Loucy (cell line): ENCODE results near the gene RACK1.

ENCODE experiments used
- H2AFZ ChIP-seq: fragments of 200-600 bp; sonication (generic); 2 replicates; pipeline ENCODE4 v1.6.0; 2016; ENCODE audit warnings: antibody characterized with exemption, mild to moderate bottlenecking, low read length, moderate library complexity
- H3F3A ChIP-seq: fragments of 200-600 bp; 2 replicates; pipeline ENCODE4 v1.6.0; 2016; ENCODE audit warnings: antibody characterized with exemption, low read depth, mild to moderate bottlenecking
- H3K27me3 ChIP-seq: fragments of 200-600 bp; sonication (generic); 2 replicates; pipeline ENCODE4 v1.6.1; 2014; ENCODE audit warnings: low read length, mild to moderate bottlenecking; ENCODE audit not compliant: insufficient read depth, poor library complexity, severe bottlenecking
- H3K36me3 ChIP-seq: fragments of 200-600 bp; sonication (generic); 2 replicates; pipeline ENCODE4 v1.6.1; 2016; ENCODE audit warnings: low read length; ENCODE audit not compliant: insufficient read depth
- H3K4me1 ChIP-seq: fragments of 200-600 bp; sonication (generic); 2 replicates; pipeline ENCODE4 v1.5.1; 2014; ENCODE audit warnings: low read length, mild to moderate bottlenecking; ENCODE audit not compliant: insufficient read depth, poor library complexity, severe bottlenecking
- H3K4me2 ChIP-seq: fragments of 200-600 bp; sonication (generic); 2 replicates; pipeline ENCODE4 v1.6.0; 2014; ENCODE audit warnings: antibody characterized with exemption, low read length, low read depth, mild to moderate bottlenecking; ENCODE audit not compliant: poor library complexity, severe bottlenecking
- H3K4me3 ChIP-seq: fragments of 200-600 bp; sonication (generic); 2 replicates; pipeline ENCODE4 v1.5.1; 2014; ENCODE audit warnings: low read length, mild to moderate bottlenecking, mixed read lengths; ENCODE audit not compliant: poor library complexity, severe bottlenecking
- H3K79me2 ChIP-seq: fragments of 200-600 bp; sonication (generic); 2 replicates; pipeline ENCODE4 v1.6.1; 2014; ENCODE audit warnings: low read length; ENCODE audit not compliant: insufficient read depth
- H3K9ac ChIP-seq: fragments of 200-600 bp; sonication (generic); 2 replicates; pipeline ENCODE4 v1.6.0; 2014; ENCODE audit warnings: mild to moderate bottlenecking, low read depth, low read length, moderate library complexity; ENCODE audit not compliant: poor library complexity, severe bottlenecking
- H3K9me2 ChIP-seq: fragments of 200-600 bp; sonication (generic); replicated peaks from 2 replicates; pipeline ENCODE4 v1.6.1; 2016; ENCODE audit warnings: low read depth, low read length, mixed read lengths
- H3K9me3 ChIP-seq: fragments of 200-600 bp; sonication (generic); 2 replicates; pipeline ENCODE4 v1.6.1; 2014; ENCODE audit warnings: mild to moderate bottlenecking, antibody characterized with exemption, low read length, low read depth; ENCODE audit not compliant: insufficient read depth
- H4K20me1 ChIP-seq: fragments of 200-600 bp; sonication (generic); 2 replicates; pipeline ENCODE4 v1.6.0; 2014; ENCODE audit warnings: antibody characterized with exemption, low read length, mild to moderate bottlenecking; ENCODE audit not compliant: insufficient read depth, poor library complexity, severe bottlenecking
- EZH2phosphoT487 ChIP-seq: fragments of 200-600 bp; IDR thresholded peaks from 2 replicates; pipeline ENCODE4 v1.6.1; 2018; ENCODE audit warnings: antibody characterized with exemption, mild to moderate bottlenecking, moderate library complexity, borderline replicate concordance
- TF ChIP-seq, protein P1 (sequence below): fragments of 200-600 bp; sonication (generic); conservative IDR thresholded peaks from 2 replicates; pipeline ENCODE4 v1.5.1; 2014; ENCODE audit warnings: mild to moderate bottlenecking, antibody characterized with exemption, low read length

The RACK1 gene

DNA sequence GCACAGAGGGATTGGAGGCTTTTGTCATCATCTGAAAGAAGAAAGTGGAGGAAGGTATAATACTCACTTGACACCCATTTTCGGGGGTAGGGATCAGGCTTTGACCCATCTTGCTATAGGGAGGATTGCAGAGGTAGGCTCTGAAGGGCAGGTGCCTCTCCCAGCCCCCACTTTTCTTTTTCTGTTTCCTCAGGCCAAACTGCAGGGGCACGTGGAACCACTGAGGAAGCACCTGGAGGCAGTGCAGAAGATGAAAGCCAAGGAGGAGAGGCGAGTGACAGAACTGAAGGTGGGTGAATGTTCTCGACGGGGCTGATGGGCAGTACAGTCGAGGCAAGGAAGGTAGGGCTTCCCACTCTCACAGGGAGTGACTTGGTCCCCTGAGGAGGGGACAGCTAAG, 13.2 kb downstream of the RACK1 start:
- Histone ChIP-seq H3K4me3 (no peak overlapping the region), H4K20me1 (no peaks in the 10 kb centered on the region), H2AFZ (no peak overlapping the region), H3K4me2 (no peak overlapping the region), H3K9ac (no peak overlapping the region), H3K27me3 (no peaks in the 10 kb centered on the region), H3K79me2 (peaks cover 4% of the 10 kb centered on the region; the same call in 1 of the 2 replicates), H3F3A (no peaks in the 10 kb centered on the region), H3K36me3 (no peaks in the 10 kb centered on the region; the same call in 1 of the 2 replicates), H3K4me1 (peaks cover 10% of the 10 kb centered on the region), H3K9me2 (no peaks in the 10 kb centered on the region), H3K9me3 (no peaks in the 10 kb centered on the region)
- TF ChIP-seq, protein P1, sequence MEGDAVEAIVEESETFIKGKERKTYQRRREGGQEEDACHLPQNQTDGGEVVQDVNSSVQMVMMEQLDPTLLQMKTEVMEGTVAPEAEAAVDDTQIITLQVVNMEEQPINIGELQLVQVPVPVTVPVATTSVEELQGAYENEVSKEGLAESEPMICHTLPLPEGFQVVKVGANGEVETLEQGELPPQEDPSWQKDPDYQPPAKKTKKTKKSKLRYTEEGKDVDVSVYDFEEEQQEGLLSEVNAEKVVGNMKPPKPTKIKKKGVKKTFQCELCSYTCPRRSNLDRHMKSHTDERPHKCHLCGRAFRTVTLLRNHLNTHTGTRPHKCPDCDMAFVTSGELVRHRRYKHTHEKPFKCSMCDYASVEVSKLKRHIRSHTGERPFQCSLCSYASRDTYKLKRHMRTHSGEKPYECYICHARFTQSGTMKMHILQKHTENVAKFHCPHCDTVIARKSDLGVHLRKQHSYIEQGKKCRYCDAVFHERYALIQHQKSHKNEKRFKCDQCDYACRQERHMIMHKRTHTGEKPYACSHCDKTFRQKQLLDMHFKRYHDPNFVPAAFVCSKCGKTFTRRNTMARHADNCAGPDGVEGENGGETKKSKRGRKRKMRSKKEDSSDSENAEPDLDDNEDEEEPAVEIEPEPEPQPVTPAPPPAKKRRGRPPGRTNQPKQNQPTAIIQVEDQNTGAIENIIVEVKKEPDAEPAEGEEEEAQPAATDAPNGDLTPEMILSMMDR: no peak
- no peak for TF ChIP-seq EZH2phosphoT487

DNA sequence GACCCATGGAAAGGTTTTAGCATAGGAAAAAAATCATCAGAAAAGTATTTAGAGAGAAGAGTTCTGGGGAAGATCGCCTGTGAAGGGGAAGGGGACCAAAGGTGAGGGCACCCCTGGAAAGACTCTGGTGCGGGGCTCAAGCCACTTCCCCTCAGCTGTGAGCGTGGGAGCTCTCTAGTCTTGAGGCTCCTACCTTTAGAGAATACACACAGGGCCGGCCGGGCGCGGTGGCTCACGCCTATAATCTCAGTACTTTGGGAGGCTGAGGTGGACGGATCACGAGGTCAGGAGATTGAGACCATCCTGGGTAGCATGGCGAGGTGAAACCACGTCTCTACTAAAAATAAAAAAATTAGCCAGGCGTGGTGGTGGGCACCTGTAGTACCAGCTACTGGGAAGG, 13.7 kb downstream of the RACK1 start:
- no peak for TF ChIP-seq EZH2phosphoT487
- TF ChIP-seq, protein P1: no peak
- Histone ChIP-seq H3K4me3 (no peak overlapping the region), H3K79me2 (peaks cover 9% of the 10 kb centered on the region; the same call in 1 of the 2 replicates), H3K9ac (no peak overlapping the region), H3K4me2 (peak overlapping the region; percentile 24), H3K36me3 (no peaks in the 10 kb centered on the region), H4K20me1 (no peaks in the 10 kb centered on the region), H3K9me2 (no peaks in the 10 kb centered on the region), H3K9me3 (no peaks in the 10 kb centered on the region), H3K4me1 (peaks cover 15% of the 10 kb centered on the region), H3K27me3 (no peaks in the 10 kb centered on the region), H2AFZ (no peak overlapping the region), H3F3A (no peaks in the 10 kb centered on the region)

DNA sequence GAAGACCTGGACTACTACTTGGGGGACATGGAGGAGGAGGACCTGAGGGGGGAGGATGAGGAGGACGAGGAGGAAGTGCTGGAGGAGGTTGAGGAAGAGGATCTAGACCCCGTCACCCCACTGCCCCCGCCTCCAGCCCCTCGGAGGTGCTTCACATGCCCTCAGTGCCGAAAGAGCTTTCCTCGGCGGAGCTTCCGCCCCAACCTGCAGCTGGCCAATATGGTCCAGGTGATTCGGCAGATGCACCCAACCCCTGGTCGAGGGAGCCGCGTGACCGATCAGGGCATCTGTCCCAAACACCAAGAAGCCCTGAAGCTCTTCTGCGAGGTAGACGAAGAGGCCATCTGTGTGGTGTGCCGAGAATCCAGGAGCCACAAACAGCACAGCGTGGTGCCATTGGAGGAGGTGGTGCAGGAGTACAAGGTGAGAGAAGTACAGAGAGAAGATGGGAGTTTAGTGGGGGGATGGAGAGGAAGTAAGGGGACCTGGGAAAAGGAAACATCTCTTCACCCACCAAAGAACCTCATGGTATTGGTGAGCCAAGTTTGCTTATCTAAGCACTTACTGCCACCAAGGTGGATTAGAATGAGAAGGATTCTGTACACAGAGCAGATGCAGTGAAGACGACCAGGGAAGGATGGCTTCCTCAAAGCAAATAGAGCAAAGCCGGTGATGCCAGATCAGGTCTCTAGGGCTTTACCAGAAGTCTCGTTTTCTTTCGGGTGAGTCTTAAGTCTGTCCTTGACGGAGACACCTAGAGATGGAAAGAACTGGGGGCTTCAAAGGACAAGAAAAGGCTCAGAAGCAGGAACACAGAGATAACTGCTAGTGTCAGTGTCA, 19.1 kb downstream of the RACK1 start:
- peaks cover 17% of the 10 kb centered on the region for H3K4me1 ChIP-seq
- peak overlapping the region; percentile 96 for H3K4me3 ChIP-seq
- peaks cover 5% of the 10 kb centered on the region; the same call in 1 of the 2 replicates for H3F3A ChIP-seq
- H3K9me3 ChIP-seq: no peaks in the 10 kb centered on the region
- H2AFZ ChIP-seq: peak overlapping the region; percentile 49; the same call in 1 of the 2 replicates
- H3K79me2 ChIP-seq: peaks cover 20% of the 10 kb centered on the region; the same call in 1 of the 2 replicates
- no peaks in the 10 kb centered on the region for H4K20me1 ChIP-seq
- no peaks in the 10 kb centered on the region for H3K27me3 ChIP-seq
- H3K4me2 ChIP-seq: peak overlapping the region; percentile 95
- peak overlapping the region; percentile 98 for H3K9ac ChIP-seq
- no peaks in the 10 kb centered on the region for H3K36me3 ChIP-seq
- H3K9me2 ChIP-seq: no peaks in the 10 kb centered on the region
- no peak for TF ChIP-seq EZH2phosphoT487
- TF ChIP-seq, protein P1: no peak
